ENCODE measurements around the gene MARCHF10.

- TF ChIP-seq, protein P1, sequence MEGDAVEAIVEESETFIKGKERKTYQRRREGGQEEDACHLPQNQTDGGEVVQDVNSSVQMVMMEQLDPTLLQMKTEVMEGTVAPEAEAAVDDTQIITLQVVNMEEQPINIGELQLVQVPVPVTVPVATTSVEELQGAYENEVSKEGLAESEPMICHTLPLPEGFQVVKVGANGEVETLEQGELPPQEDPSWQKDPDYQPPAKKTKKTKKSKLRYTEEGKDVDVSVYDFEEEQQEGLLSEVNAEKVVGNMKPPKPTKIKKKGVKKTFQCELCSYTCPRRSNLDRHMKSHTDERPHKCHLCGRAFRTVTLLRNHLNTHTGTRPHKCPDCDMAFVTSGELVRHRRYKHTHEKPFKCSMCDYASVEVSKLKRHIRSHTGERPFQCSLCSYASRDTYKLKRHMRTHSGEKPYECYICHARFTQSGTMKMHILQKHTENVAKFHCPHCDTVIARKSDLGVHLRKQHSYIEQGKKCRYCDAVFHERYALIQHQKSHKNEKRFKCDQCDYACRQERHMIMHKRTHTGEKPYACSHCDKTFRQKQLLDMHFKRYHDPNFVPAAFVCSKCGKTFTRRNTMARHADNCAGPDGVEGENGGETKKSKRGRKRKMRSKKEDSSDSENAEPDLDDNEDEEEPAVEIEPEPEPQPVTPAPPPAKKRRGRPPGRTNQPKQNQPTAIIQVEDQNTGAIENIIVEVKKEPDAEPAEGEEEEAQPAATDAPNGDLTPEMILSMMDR (IDR thresholded peaks at IDR 0.05), result no peak
- no peak for TF ChIP-seq POLR2A (IDR thresholded peaks at IDR 0.05)
Measured at GRCh38 chr17:62781831-62782251, 26.3 kb downstream of the MARCHF10 start.
